HG03565 (cell line): Measurements from ENCODE around the gene ANO4.

Source experiments
- ATAC-seq: cut with Tn5 transposase; IDR thresholded peaks from one replicate; pipeline ENCODE4 v1.9.1; 2021; ENCODE audit warnings: mild to moderate bottlenecking, moderate library complexity; ENCODE audit not compliant: unreplicated experiment

Gene ANO4

DNA sequence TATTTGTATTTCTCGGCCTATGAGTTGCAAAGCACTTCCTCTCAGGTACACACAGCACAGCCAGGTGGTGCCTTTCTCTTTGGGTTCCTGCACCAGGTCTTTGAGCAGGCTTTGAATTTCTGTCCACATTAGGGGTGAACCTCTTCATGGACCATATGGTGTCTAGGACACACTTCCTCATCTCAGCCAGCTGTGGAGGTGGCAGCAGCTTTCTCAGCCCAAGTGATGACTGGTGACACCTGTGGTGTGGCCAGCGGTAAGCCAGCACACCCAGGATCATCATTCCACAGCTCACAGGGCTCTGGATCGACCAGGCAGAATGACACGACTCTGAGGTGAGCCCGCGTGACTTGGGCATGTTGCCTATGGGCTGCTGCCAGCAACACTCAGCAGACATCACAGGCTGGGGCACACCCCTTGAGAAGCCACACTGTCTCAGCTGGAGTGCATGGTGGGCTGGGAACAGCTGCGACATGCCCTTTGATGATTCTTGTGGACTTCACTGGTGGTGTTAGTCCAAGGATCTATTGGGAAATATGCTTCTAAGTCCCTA is 378.7 kb downstream of the ANO4 start:
- ATAC-seq = no peak

DNA sequence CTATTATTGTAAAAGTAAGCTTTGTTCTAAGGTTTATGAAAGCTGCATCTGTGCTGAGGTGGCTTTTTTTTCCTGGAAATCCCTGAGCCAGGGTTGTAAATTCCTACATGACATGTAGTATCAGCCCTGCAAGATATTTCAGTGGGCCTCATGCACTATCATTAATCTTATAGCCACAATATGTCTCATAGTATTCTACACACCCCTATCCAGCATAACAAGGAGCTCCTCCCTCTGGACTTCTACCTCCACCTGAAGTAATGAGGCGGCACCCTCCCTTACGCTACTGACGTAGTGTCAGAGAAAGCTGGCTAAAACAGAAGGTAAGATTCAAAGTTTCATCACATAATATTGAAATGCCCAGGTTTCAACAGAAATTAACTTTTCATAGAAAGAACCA is 380.0 kb downstream of the ANO4 start:
- ATAC-seq = no peak
